WI38 (cell line): ENCODE data around the gene SLC34A2.

Experiments used
- H3K4me3 ChIP-seq: 2 replicates; pipeline ENCODE4 v1.5.1; 2011; ENCODE audit warnings: low read depth, mild to moderate bottlenecking, control low read depth, low read length
- CTCF ChIP-seq: IDR thresholded peaks from 2 replicates; pipeline ENCODE4 v1.5.1; 2012; ENCODE audit warnings: low read depth, mild to moderate bottlenecking, control low read depth, low read length

The SLC34A2 gene

DNA sequence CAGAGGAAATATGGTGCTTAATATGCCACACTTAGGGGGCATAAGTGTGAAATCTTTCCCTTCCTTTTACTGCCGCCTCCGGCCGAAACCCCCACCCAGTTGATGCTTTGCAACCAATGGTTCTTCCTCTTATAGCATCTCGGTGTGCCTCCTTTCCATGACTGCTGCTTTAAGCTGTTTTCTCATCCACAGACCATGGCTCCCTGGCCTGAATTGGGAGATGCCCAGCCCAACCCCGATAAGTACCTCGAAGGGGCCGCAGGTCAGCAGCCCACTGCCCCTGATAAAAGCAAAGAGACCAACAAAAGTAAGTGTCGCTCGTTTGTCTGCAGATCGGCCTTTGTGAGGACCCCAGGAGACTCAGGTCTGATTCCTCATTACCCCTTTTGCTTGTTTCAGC lies 6.7 kb downstream of the SLC34A2 start:
- H3K4me3 ChIP-seq, result no peak overlapping the region
- no peak for TF ChIP-seq CTCF

GRCh38 chr4:25663781-25664180 lies 8.1 kb downstream of the SLC34A2 start:
- H3K4me3 ChIP-seq, result no peak overlapping the region
- TF ChIP-seq CTCF, result no peak

DNA sequence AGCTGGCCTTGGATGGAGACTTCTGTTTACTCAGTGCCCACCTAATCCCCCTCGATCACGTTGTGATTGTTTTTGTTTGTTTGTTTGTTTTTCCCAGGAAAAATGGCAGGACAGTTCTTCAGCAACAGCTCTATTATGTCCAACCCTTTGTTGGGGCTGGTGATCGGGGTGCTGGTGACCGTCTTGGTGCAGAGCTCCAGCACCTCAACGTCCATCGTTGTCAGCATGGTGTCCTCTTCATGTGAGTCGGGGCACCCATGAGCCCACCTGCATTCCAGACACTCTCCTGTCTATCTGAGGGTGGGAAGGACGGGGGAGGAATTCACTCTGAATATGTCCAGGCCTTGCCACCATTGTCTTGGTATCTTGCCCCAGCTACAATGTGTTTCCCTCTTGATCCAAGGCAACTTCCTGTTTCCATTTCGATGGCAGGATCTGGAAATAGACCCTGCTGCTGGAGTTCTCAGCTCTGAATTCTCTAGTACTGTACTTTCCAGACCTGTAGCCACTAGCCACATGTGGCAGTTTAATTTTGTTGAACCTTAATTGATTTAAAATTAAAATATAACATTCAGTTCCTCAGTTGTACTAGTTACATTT lies 10.5 kb downstream of the SLC34A2 start:
- no peak overlapping the region for H3K4me3 ChIP-seq
- no peak for TF ChIP-seq CTCF

DNA sequence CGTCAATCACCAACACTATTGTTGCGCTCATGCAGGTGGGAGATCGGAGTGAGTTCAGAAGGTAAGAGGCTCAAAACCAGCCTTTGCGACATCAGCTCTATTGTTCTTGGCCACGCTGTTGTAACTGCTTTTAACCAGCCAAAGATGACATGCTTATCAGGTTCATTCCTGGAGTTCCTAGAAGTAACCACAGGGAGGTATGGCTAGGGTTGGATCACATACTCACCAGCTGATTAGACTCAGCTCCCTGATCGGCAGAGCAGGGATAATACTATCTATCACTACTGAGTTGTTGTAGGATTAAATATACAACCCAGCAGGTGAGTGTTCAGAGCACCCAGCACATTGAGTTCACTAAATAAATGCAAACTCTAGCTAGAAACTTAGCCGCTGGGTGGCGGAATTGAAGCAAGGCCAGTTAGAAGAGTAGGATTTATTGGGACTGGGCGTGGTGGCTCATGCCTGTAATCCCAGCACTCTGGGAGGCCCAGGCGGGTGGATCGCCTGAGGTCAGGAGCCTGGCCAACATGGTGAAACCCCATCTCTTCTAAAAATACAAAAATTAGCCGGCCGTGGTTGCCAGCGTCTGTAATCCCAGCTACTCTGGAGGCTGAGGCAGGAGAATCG lies 12.4 kb downstream of the SLC34A2 start:
- no peak for TF ChIP-seq CTCF
- no peak overlapping the region for H3K4me3 ChIP-seq

DNA sequence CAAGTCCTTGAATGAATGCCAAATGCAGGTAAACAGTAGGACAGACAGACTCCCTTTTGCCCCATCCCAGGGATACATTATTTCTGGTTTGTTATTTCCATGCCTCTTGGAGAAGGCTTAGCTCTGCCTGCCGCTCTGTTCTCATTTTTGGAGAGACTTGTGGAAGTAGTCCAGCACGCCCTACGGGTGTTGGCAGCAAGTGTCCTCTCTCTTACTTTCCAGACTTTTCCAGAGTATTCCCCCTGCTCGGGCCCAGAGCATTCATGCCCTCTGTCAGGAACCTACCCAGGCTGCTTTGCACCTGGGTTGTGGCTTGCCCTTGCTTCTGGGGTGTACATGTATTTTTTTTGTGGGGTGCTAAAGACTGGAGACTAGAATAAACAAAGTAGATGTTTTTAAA lies 15.3 kb downstream of the SLC34A2 start:
- TF ChIP-seq CTCF, result no peak
- no peak overlapping the region for H3K4me3 ChIP-seq

DNA sequence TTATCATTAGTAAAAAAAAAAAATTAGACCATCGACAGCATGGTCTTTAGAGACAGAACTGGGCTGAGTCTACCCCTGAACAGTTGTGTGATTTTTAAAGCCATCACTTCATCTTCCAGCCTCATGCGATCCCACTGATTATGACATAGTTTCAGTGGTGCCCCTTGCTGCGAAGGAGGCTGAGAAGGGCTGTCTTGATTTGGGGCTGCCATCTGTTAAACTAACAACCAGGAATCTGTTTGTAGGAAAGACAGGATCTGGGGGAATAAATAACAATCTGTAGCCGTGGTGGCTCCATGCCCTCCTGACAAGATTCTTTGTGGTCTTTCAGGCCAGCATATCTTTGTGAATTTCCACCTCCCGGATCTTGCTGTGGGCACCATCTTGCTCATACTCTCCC lies 17.1 kb downstream of the SLC34A2 start:
- no peak overlapping the region for H3K4me3 ChIP-seq
- no peak for TF ChIP-seq CTCF

- H3K4me3 ChIP-seq, result no peak overlapping the region
Measured at GRCh38 chr4:25674386-25674785, 18.7 kb downstream of the SLC34A2 start.

More at GRCh38 chr4:25674386-25674785, 18.7 kb downstream of the SLC34A2 start:
- TF ChIP-seq CTCF, result no peak
